ENCODE measurements around the gene STRAP.
A peak's percentile ranks its signal among the peaks of the same experiment; 100 is the strongest.

The STRAP gene

GRCh38 chr12:15924956-15925355 is 42.8 kb downstream of the STRAP start:
- CTCF ChIA-PET: no interaction called here

GRCh38 chr12:15928346-15928745 is 46.2 kb downstream of the STRAP start:
- CTCF ChIA-PET: no interaction called here
- Histone ChIP-seq H3K36me3 (ENCODE audit: control insufficient read depth in 2 of 2, insufficient read depth in 1 of 2, low read length in 2 of 2) (no peaks in the 10 kb centered on the region), H3K27ac (ENCODE audit: extremely low read depth, low read depth, low read length) (no peak overlapping the region), H3K4me1 (ENCODE audit: control insufficient read depth, insufficient read depth, low read length) (peaks cover 11% of the 10 kb centered on the region), H3K4me3 (ENCODE audit: low read depth, low read length) (no peak overlapping the region), H3K9me3 (ENCODE audit: control insufficient read depth, insufficient read depth, low read depth, low read length) (no peaks in the 10 kb centered on the region)
- POLR2A ChIA-PET: interaction anchor here (1.3 to 1.4 kb wide), 2 partner anchors 8 to 17 kb away, joined by 3 to 8 read pairs; partner anchors contain the start of gene DERA
- TF ChIP-seq MYNN (tag by site-specific recombination; IDR thresholded peaks at IDR 0.05; ENCODE audit: borderline replicate concordance) (peak; percentile 59; the same call in 1 of the 2 replicates), WT1 (tag by site-specific recombination; IDR thresholded peaks at IDR 0.05) (no peak), PRDM1 (tag by site-specific recombination; IDR thresholded peaks at IDR 0.05) (peak; percentile 57), ZNF416 (tag by site-specific recombination; IDR thresholded peaks at IDR 0.05) (no peak), ZNF747 (tag by site-specific recombination; IDR thresholded peaks at IDR 0.05) (no peak), ZBTB48 (tag by site-specific recombination; IDR thresholded peaks at IDR 0.05) (no peak), ZFHX2 (tag by site-specific recombination; conservative IDR thresholded peaks at IDR 0.05) (peak; percentile 48), ZBTB1 (tag by site-specific recombination; IDR thresholded peaks at IDR 0.05) (no peak), SCRT2 (tag by site-specific recombination; IDR thresholded peaks at IDR 0.05) (no peak), EGR2 (tag by site-specific recombination; IDR thresholded peaks at IDR 0.05; ENCODE audit: low read depth) (0 out of 2 replicates have a peak, but pooled peaks have one; percentile 26)

More at GRCh38 chr12:15924956-15925355, 42.8 kb downstream of the STRAP start:
- peaks cover 6% of the 10 kb centered on the region for H3K4me1 ChIP-seq (ENCODE audit: control insufficient read depth, insufficient read depth, low read length)
- H3K27ac ChIP-seq (ENCODE audit: extremely low read depth, low read depth, low read length): no peak overlapping the region
- H3K36me3 ChIP-seq (ENCODE audit: control insufficient read depth in 2 of 2, insufficient read depth in 1 of 2, low read length in 2 of 2): no peaks in the 10 kb centered on the region
- H3K4me3 ChIP-seq (ENCODE audit: low read depth, low read length): no peak overlapping the region
- POLR2A ChIA-PET: no interaction called here
- no peak for TF ChIP-seq ZNF140 (tag by site-specific recombination; IDR thresholded peaks at IDR 0.05)
- TF ChIP-seq, protein P1, sequence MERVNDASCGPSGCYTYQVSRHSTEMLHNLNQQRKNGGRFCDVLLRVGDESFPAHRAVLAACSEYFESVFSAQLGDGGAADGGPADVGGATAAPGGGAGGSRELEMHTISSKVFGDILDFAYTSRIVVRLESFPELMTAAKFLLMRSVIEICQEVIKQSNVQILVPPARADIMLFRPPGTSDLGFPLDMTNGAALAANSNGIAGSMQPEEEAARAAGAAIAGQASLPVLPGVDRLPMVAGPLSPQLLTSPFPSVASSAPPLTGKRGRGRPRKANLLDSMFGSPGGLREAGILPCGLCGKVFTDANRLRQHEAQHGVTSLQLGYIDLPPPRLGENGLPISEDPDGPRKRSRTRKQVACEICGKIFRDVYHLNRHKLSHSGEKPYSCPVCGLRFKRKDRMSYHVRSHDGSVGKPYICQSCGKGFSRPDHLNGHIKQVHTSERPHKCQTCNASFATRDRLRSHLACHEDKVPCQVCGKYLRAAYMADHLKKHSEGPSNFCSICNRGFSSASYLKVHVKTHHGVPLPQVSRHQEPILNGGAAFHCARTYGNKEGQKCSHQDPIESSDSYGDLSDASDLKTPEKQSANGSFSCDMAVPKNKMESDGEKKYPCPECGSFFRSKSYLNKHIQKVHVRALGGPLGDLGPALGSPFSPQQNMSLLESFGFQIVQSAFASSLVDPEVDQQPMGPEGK (tag by site-specific recombination; IDR thresholded peaks at IDR 0.05): no peak
- H3K9me3 ChIP-seq (ENCODE audit: control insufficient read depth, insufficient read depth, low read depth, low read length): no peaks in the 10 kb centered on the region; the same call in 1 of the 2 replicates

- Histone ChIP-seq H3K9me3 (ENCODE audit: control insufficient read depth, insufficient read depth, low read depth, low read length) (no peaks in the 10 kb centered on the region), H3K36me3 (ENCODE audit: control insufficient read depth in 2 of 2, insufficient read depth in 1 of 2, low read length in 2 of 2) (no peaks in the 10 kb centered on the region), H3K4me1 (ENCODE audit: control insufficient read depth, insufficient read depth, low read length) (peaks cover 11% of the 10 kb centered on the region), H3K27ac (ENCODE audit: extremely low read depth, low read depth, low read length) (no peak overlapping the region), H3K4me3 (ENCODE audit: low read depth, low read length) (no peak overlapping the region)
- CTCF ChIA-PET: no interaction called here
- peak; percentile 39; the same call in 1 of the 2 replicates for TF ChIP-seq PRDM1 (tag by site-specific recombination; IDR thresholded peaks at IDR 0.05)
- TF ChIP-seq, protein P2, sequence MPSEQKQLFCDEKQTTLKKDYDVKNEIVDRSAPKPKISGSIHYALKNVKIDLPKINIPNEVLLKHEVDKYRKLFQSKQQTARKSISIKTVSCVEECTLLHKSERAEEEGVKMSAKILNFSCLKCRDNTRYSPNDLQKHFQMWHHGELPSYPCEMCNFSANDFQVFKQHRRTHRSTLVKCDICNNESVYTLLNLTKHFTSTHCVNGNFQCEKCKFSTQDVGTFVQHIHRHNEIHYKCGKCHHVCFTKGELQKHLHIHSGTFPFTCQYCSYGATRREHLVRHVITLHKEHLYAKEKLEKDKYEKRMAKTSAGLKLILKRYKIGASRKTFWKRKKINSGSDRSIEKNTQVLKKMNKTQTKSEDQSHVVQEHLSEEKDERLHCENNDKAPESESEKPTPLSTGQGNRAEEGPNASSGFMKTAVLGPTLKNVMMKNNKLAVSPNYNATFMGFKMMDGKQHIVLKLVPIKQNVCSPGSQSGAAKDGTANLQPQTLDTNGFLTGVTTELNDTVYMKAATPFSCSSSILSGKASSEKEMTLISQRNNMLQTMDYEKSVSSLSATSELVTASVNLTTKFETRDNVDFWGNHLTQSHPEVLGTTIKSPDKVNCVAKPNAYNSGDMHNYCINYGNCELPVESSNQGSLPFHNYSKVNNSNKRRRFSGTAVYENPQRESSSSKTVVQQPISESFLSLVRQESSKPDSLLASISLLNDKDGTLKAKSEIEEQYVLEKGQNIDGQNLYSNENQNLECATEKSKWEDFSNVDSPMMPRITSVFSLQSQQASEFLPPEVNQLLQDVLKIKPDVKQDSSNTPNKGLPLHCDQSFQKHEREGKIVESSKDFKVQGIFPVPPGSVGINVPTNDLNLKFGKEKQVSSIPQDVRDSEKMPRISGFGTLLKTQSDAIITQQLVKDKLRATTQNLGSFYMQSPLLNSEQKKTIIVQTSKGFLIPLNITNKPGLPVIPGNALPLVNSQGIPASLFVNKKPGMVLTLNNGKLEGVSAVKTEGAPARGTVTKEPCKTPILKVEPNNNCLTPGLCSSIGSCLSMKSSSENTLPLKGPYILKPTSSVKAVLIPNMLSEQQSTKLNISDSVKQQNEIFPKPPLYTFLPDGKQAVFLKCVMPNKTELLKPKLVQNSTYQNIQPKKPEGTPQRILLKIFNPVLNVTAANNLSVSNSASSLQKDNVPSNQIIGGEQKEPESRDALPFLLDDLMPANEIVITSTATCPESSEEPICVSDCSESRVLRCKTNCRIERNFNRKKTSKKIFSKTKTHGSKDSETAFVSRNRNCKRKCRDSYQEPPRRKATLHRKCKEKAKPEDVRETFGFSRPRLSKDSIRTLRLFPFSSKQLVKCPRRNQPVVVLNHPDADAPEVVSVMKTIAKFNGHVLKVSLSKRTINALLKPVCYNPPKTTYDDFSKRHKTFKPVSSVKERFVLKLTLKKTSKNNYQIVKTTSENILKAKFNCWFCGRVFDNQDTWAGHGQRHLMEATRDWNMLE (tag by site-specific recombination; conservative IDR thresholded peaks at IDR 0.05; ENCODE audit: low read depth): no peak
- TF ChIP-seq, protein P3, sequence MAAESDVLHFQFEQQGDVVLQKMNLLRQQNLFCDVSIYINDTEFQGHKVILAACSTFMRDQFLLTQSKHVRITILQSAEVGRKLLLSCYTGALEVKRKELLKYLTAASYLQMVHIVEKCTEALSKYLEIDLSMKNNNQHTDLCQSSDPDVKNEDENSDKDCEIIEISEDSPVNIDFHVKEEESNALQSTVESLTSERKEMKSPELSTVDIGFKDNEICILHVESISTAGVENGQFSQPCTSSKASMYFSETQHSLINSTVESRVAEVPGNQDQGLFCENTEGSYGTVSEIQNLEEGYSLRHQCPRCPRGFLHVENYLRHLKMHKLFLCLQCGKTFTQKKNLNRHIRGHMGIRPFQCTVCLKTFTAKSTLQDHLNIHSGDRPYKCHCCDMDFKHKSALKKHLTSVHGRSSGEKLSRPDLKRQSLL (tag by site-specific recombination; IDR thresholded peaks at IDR 0.05): peak; percentile 55; the same call in 1 of the 2 replicates
- TF ChIP-seq ZNF354C (tag by site-specific recombination; IDR thresholded peaks at IDR 0.05; ENCODE audit: borderline replicate concordance, low read depth): no peak
- POLR2A ChIA-PET: interaction anchor here (1.3 to 1.4 kb wide), 2 partner anchors 8 to 18 kb away, joined by 3 to 8 read pairs; partner anchors contain the start of gene DERA
These were observed 46.8 kb downstream of the STRAP start for GRCh38 chr12:15928870-15929571.
